GM23338 (cell line): ENCODE results near the gene TCERG1L. TPM values are rescaled to one million over a fixed set of nuclear protein-coding genes. Genes with fewer than 3 reads are reported as not detected.

Experiments used
- ATAC-seq: fragments of 200-7000 bp; cut with Tn5 transposase; 3 replicates; pipeline ENCODE4 v1.9.1; 2020
- DNase-seq: peaks from one replicate; pipeline ENCODE4 v3.0.0-alpha.2; 2015; ENCODE audit warnings: low spot score
- H2AFZ ChIP-seq: fragments of 200-600 bp; sonication (generic); 2 replicates; pipeline ENCODE4 v1.8.0; 2016; ENCODE audit warnings: antibody characterized with exemption, mild to moderate bottlenecking, moderate library complexity
- H3F3A ChIP-seq: fragments of 200-600 bp; sonication (generic); replicated peaks from 2 replicates; pipeline ENCODE4 v1.8.0; 2017; ENCODE audit warnings: antibody characterized with exemption, mixed run types, low read depth
- H3K27ac ChIP-seq: fragments of 200-600 bp; sonication (generic); 2 replicates; pipeline ENCODE4 v1.6.1; 2016; ENCODE audit warnings: low read depth
- H3K27me3 ChIP-seq: fragments of 200-600 bp; sonication (generic); 2 replicates; pipeline ENCODE4 v1.8.0; 2016; ENCODE audit warnings: mild to moderate bottlenecking, mixed run types, moderate library complexity; ENCODE audit not compliant: insufficient read depth
- H3K36me3 ChIP-seq: fragments of 200-600 bp; sonication (generic); 2 replicates; pipeline ENCODE4 v1.8.0; 2016; ENCODE audit warnings: mild to moderate bottlenecking; ENCODE audit not compliant: insufficient read depth
- H3K4me1 ChIP-seq: fragments of 200-600 bp; sonication (generic); 2 replicates; pipeline ENCODE4 v1.8.0; 2016; ENCODE audit warnings: mild to moderate bottlenecking, moderate library complexity; ENCODE audit not compliant: insufficient read depth
- H3K4me2 ChIP-seq: fragments of 200-600 bp; sonication (generic); 2 replicates; pipeline ENCODE4 v1.7.1; 2017; ENCODE audit warnings: mixed run types
- H3K4me3 ChIP-seq: fragments of 200-600 bp; sonication (generic); 2 replicates; pipeline ENCODE4 v1.6.1; 2016; ENCODE audit warnings: mixed run types
- H3K79me2 ChIP-seq: fragments of 200-600 bp; sonication (generic); replicated peaks from 2 replicates; pipeline ENCODE4 v1.8.0; 2017; ENCODE audit warnings: mild to moderate bottlenecking; ENCODE audit not compliant: insufficient read depth
- H3K9me2 ChIP-seq: fragments of 200-600 bp; sonication (generic); 2 replicates; pipeline ENCODE4 v1.8.0; 2017; ENCODE audit not compliant: insufficient read depth
- H4K20me1 ChIP-seq: fragments of 200-600 bp; sonication (generic); replicated peaks from 2 replicates; pipeline ENCODE4 v1.8.0; 2017; ENCODE audit warnings: mild to moderate bottlenecking; ENCODE audit not compliant: insufficient read depth
- H3K27ac Mint-ChIP-seq: 2 replicates; pipeline ENCODE4 v1.8.0; 2020; ENCODE audit warnings: inconsistent platforms, mild to moderate bottlenecking, moderate library complexity, mixed read lengths
- H3K27me3 Mint-ChIP-seq: 3 replicates; pipeline ENCODE4 v1.8.0; 2022; ENCODE audit warnings: low read depth, mild to moderate bottlenecking, moderate library complexity, mixed read lengths, inconsistent platforms; ENCODE audit not compliant: insufficient read depth, poor library complexity
- H3K36me3 Mint-ChIP-seq: 3 replicates; pipeline ENCODE4 v1.8.0; 2021; ENCODE audit warnings: low read depth, mild to moderate bottlenecking, inconsistent platforms, moderate library complexity, mixed read lengths
- H3K4me1 Mint-ChIP-seq: 3 replicates; pipeline ENCODE4 v1.8.0; 2020; ENCODE audit warnings: mild to moderate bottlenecking, inconsistent platforms, mixed read lengths
- H3K4me3 Mint-ChIP-seq: 3 replicates; pipeline ENCODE4 v1.8.0; 2021; ENCODE audit warnings: moderate library complexity, mild to moderate bottlenecking, inconsistent platforms, mixed read lengths
- H3K9me3 Mint-ChIP-seq: 3 replicates; pipeline ENCODE4 v1.8.0; 2020; ENCODE audit warnings: moderate library complexity, mild to moderate bottlenecking, inconsistent platforms, mixed read lengths
- CREB1 ChIP-seq: fragments of 250-450 bp; sonication (Bioruptor Pico); IDR thresholded peaks from 2 replicates; pipeline ENCODE4 v1.5.0; 2020; ENCODE audit warnings: low read depth, mild to moderate bottlenecking, moderate library complexity
- ETS1 ChIP-seq: IDR thresholded peaks from 2 replicates; pipeline ENCODE4 v1.6.1; 2016; ENCODE audit warnings: antibody characterized with exemption
- EZH2 ChIP-seq: fragments of 200-600 bp; sonication (generic); IDR thresholded peaks from one replicate; pipeline ENCODE4 v1.8.0; 2017; ENCODE audit warnings: antibody characterized with exemption, mild to moderate bottlenecking, low read depth; ENCODE audit not compliant: unreplicated experiment
- EZH2phosphoT487 ChIP-seq: fragments of 200-600 bp; sonication (generic); IDR thresholded peaks from one replicate; pipeline ENCODE4 v1.8.1; 2018; ENCODE audit warnings: antibody characterized with exemption; ENCODE audit not compliant: unreplicated experiment
- JUNB ChIP-seq: IDR thresholded peaks from one replicate; pipeline ENCODE4 v1.6.1; 2016; ENCODE audit warnings: antibody characterized with exemption; ENCODE audit not compliant: unreplicated experiment
- NANOG ChIP-seq: IDR thresholded peaks from 2 replicates; pipeline ENCODE4 v1.6.1; 2016; ENCODE audit warnings: antibody characterized with exemption, borderline replicate concordance
- POLR2AphosphoS5 ChIP-seq: IDR thresholded peaks from 2 replicates; pipeline ENCODE4 v1.6.1; 2016; ENCODE audit warnings: antibody characterized with exemption, low read depth
- REST ChIP-seq: IDR thresholded peaks from one replicate; pipeline ENCODE4 v1.6.1; 2018; ENCODE audit warnings: antibody characterized with exemption; ENCODE audit not compliant: unreplicated experiment
- STAT1 ChIP-seq: IDR thresholded peaks from one replicate; pipeline ENCODE4 v1.6.1; 2016; ENCODE audit warnings: antibody characterized with exemption; ENCODE audit not compliant: unreplicated experiment
- ZNF114 ChIP-seq: fragments of 250-450 bp; sonication (Bioruptor Pico); IDR thresholded peaks from 2 replicates; pipeline ENCODE4 v1.5.0; 2020; ENCODE audit warnings: mild to moderate bottlenecking, moderate library complexity
- ZNF331 ChIP-seq: fragments of 250-450 bp; sonication (Bioruptor Pico); IDR thresholded peaks from 2 replicates; pipeline ENCODE4 v1.5.0; 2020; ENCODE audit warnings: low read depth, mild to moderate bottlenecking, moderate library complexity
- polyA plus RNA-seq: library from polyadenylated mRNA; unstranded; fragments of >200 nt; fragmentation: Nextera tagmentation; extraction: Ambion mirVana; gene quantifications from 2 replicates; pipeline ENCODE4 v1.2.1, GENCODE V29; 2016
- total RNA-seq: library from RNA; depleted of rRNA; stranded (reverse); fragments of >200 nt; shearing (Covaris generic); gene quantifications from 2 replicates; pipeline ENCODE4 v1.2.3, GENCODE V29; 2014
- TF ChIP-seq, protein P1 (sequence below), 2 experiments: fragments of 200-600 bp in 1 of 2; sonication (generic) in 1 of 2; conservative IDR thresholded peaks; 2 replicates each; pipeline versions ENCODE4 v1.5.1 to v1.6.1; 2016 to 2017; ENCODE audit warnings: antibody characterized with exemption in 2 of 2, low read depth in 2 of 2, mild to moderate bottlenecking in 2 of 2, moderate library complexity in 1 of 2
- TF ChIP-seq, protein P2 (sequence below): fragments of 250-450 bp; sonication (Bioruptor Pico); IDR thresholded peaks from 2 replicates; pipeline ENCODE4 v1.5.0; 2020; ENCODE audit warnings: mild to moderate bottlenecking, moderate library complexity

Gene TCERG1L
- total and polyA plus RNA-seq, 2 experiments from 2014 or later, result 3.9 to 5.5 TPM

- DNase-seq, result no peak
- TF ChIP-seq NANOG (no peak), STAT1 (no peak), POLR2AphosphoS5 (no peak), CREB1 (CRISPR knock-in tag) (no peak), EZH2phosphoT487 (no peak), EZH2 (no peak), ZNF331 (no peak), ETS1 (no peak), ZNF114 (CRISPR knock-in tag) (no peak), JUNB (no peak), REST (no peak)
- TF ChIP-seq, protein P1, sequence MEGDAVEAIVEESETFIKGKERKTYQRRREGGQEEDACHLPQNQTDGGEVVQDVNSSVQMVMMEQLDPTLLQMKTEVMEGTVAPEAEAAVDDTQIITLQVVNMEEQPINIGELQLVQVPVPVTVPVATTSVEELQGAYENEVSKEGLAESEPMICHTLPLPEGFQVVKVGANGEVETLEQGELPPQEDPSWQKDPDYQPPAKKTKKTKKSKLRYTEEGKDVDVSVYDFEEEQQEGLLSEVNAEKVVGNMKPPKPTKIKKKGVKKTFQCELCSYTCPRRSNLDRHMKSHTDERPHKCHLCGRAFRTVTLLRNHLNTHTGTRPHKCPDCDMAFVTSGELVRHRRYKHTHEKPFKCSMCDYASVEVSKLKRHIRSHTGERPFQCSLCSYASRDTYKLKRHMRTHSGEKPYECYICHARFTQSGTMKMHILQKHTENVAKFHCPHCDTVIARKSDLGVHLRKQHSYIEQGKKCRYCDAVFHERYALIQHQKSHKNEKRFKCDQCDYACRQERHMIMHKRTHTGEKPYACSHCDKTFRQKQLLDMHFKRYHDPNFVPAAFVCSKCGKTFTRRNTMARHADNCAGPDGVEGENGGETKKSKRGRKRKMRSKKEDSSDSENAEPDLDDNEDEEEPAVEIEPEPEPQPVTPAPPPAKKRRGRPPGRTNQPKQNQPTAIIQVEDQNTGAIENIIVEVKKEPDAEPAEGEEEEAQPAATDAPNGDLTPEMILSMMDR (conservative IDR thresholded peaks at IDR 0.05; ENCODE audit: low read depth in 2 of 2), result no peak
- TF ChIP-seq, protein P2, sequence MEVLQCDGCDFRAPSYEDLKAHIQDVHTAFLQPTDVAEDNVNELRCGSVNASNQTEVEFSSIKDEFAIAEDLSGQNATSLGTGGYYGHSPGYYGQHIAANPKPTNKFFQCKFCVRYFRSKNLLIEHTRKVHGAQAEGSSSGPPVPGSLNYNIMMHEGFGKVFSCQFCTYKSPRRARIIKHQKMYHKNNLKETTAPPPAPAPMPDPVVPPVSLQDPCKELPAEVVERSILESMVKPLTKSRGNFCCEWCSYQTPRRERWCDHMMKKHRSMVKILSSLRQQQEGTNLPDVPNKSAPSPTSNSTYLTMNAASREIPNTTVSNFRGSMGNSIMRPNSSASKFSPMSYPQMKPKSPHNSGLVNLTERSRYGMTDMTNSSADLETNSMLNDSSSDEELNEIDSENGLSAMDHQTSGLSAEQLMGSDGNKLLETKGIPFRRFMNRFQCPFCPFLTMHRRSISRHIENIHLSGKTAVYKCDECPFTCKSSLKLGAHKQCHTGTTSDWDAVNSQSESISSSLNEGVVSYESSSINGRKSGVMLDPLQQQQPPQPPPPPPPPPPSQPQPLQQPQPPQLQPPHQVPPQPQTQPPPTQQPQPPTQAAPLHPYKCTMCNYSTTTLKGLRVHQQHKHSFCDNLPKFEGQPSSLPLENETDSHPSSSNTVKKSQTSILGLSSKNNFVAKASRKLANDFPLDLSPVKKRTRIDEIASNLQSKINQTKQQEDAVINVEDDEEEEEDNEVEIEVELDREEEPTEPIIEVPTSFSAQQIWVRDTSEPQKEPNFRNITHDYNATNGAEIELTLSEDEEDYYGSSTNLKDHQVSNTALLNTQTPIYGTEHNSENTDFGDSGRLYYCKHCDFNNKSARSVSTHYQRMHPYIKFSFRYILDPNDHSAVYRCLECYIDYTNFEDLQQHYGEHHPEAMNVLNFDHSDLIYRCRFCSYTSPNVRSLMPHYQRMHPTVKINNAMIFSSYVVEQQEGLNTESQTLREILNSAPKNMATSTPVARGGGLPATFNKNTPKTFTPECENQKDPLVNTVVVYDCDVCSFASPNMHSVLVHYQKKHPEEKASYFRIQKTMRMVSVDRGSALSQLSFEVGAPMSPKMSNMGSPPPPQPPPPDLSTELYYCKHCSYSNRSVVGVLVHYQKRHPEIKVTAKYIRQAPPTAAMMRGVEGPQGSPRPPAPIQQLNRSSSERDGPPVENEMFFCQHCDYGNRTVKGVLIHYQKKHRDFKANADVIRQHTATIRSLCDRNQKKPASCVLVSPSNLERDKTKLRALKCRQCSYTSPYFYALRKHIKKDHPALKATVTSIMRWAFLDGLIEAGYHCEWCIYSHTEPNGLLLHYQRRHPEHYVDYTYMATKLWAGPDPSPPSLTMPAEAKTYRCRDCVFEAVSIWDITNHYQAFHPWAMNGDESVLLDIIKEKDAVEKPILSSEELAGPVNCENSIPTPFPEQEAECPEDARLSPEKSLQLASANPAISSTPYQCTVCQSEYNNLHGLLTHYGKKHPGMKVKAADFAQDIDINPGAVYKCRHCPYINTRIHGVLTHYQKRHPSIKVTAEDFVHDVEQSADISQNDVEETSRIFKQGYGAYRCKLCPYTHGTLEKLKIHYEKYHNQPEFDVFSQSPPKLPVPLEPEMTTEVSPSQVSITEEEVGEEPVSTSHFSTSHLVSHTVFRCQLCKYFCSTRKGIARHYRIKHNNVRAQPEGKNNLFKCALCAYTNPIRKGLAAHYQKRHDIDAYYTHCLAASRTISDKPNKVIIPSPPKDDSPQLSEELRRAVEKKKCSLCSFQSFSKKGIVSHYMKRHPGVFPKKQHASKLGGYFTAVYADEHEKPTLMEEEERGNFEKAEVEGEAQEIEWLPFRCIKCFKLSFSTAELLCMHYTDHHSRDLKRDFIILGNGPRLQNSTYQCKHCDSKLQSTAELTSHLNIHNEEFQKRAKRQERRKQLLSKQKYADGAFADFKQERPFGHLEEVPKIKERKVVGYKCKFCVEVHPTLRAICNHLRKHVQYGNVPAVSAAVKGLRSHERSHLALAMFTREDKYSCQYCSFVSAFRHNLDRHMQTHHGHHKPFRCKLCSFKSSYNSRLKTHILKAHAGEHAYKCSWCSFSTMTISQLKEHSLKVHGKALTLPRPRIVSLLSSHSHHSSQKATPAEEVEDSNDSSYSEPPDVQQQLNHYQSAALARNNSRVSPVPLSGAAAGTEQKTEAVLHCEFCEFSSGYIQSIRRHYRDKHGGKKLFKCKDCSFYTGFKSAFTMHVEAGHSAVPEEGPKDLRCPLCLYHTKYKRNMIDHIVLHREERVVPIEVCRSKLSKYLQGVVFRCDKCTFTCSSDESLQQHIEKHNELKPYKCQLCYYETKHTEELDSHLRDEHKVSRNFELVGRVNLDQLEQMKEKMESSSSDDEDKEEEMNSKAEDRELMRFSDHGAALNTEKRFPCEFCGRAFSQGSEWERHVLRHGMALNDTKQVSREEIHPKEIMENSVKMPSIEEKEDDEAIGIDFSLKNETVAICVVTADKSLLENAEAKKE, result no peak
- H3K4me1 Mint-ChIP-seq, result peaks cover 1% of the 10 kb centered on the region; the same call in 2 of the 3 replicates
- H3K27ac Mint-ChIP-seq, result no peak overlapping the region
- H3K4me2 ChIP-seq, result no peak overlapping the region
- H3K27me3 ChIP-seq, result no peaks in the 10 kb centered on the region
- no peak overlapping the region for H3K4me3 Mint-ChIP-seq
- no peaks in the 10 kb centered on the region for H3K79me2 ChIP-seq
- peaks cover 88% of the 10 kb centered on the region for H3K9me3 Mint-ChIP-seq
- H3F3A ChIP-seq, result no peaks in the 10 kb centered on the region
- H3K36me3 ChIP-seq, result no peaks in the 10 kb centered on the region
- H3K27me3 Mint-ChIP-seq, result peaks cover 9% of the 10 kb centered on the region
- H3K4me3 ChIP-seq, result no peak overlapping the region
- no peak overlapping the region for H2AFZ ChIP-seq
- H4K20me1 ChIP-seq, result no peaks in the 10 kb centered on the region
- no peaks in the 10 kb centered on the region for H3K9me2 ChIP-seq
- ATAC-seq, result no peak
- no peak overlapping the region for H3K27ac ChIP-seq
- peaks cover 30% of the 10 kb centered on the region for H3K36me3 Mint-ChIP-seq
- H3K4me1 ChIP-seq, result no peaks in the 10 kb centered on the region
Measured at GRCh38 chr10:131121511-131122035, 189.9 kb downstream of the TCERG1L start.
